ENCODE results near the gene JMJD8.

- TF ChIP-seq GATA2 (IDR thresholded peaks at IDR 0.05; ENCODE audit: low read depth, low read length) (no peak), GATA3 (IDR thresholded peaks at IDR 0.05; ENCODE audit: low read depth, low read length) (no peak)
Observed at GRCh38 chr16:681746-682427, 2.2 kb downstream of the JMJD8 start.

Data from SH-SY5Y (cell line).